C4-2B (cell line): Measurements from ENCODE around the gene ADAM12.

Experiments used
- ZFX ChIP-seq: fragments of 450-650 bp; IDR thresholded peaks from 2 replicates; pipeline ENCODE4 v1.6.1; 2017
- TF ChIP-seq, protein P1 (sequence below): fragments of 450-650 bp; conservative IDR thresholded peaks from 2 replicates; pipeline ENCODE4 v1.5.1; 2017; ENCODE audit warnings: mild to moderate bottlenecking

DNA sequence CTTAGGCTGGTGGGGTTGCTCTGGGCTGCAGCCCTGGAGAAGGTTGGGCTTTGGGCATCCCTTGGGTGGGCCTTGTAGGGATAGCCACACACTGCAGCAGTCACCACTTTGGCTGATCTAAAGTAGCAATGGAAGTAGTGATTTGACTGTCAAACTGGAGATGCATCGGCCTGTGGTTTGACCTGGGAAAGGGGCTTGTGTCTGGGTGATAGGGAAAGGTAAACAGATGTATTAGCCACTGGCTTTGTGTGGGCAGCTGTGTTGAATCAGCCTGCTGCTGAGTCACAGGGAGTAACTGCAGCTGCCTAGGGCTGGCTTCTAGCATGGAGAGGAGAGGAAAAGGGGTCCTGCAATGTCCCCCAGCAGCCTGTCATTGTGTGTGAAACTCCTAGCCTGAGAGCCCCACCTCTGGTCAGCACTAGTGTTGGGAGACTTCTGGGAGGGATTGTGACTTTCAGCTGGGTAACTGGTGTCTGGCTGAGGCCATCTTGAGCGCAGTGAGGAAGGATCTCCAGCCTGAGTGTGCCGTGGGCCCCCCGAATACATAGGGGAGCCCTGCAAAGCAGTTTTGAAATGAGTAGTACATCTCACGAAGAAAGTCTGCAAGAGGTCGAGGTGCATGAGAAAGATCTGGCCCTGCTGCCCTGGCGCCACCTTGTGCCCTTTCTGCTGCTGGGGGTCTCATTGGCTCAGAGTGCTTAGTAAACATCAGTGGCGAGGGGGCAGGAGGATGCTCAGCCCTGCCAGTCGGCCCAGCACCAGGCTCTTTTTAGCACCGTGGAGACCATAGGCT, 374.6 kb downstream of the ADAM12 start:
- TF ChIP-seq, protein P1, sequence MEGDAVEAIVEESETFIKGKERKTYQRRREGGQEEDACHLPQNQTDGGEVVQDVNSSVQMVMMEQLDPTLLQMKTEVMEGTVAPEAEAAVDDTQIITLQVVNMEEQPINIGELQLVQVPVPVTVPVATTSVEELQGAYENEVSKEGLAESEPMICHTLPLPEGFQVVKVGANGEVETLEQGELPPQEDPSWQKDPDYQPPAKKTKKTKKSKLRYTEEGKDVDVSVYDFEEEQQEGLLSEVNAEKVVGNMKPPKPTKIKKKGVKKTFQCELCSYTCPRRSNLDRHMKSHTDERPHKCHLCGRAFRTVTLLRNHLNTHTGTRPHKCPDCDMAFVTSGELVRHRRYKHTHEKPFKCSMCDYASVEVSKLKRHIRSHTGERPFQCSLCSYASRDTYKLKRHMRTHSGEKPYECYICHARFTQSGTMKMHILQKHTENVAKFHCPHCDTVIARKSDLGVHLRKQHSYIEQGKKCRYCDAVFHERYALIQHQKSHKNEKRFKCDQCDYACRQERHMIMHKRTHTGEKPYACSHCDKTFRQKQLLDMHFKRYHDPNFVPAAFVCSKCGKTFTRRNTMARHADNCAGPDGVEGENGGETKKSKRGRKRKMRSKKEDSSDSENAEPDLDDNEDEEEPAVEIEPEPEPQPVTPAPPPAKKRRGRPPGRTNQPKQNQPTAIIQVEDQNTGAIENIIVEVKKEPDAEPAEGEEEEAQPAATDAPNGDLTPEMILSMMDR = no peak; the same call in 1 of the 2 replicates
- TF ChIP-seq ZFX = no peak
